Glutamatergic neuron (in vitro differentiated cells): ENCODE results near the gene RPS23. TPM values are rescaled to one million over a fixed set of nuclear protein-coding genes. Genes with fewer than 3 reads are reported as not detected.

Experiments used
- DNase-seq: peaks from one replicate; pipeline ENCODE4 v3.0.0; 2022
- H3K27ac Mint-ChIP-seq: one replicate; pipeline ENCODE4 v1.8.0; 2020; ENCODE audit warnings: mild to moderate bottlenecking, mixed read lengths, inconsistent platforms; ENCODE audit not compliant: unreplicated experiment
- H3K27me3 Mint-ChIP-seq: one replicate; pipeline ENCODE4 v1.8.0; 2020; ENCODE audit warnings: mild to moderate bottlenecking, moderate library complexity, mixed read lengths, inconsistent platforms; ENCODE audit not compliant: unreplicated experiment
- H3K36me3 Mint-ChIP-seq: one replicate; pipeline ENCODE4 v1.8.0; 2020; ENCODE audit warnings: mild to moderate bottlenecking, mixed read lengths, inconsistent platforms; ENCODE audit not compliant: unreplicated experiment
- H3K4me1 Mint-ChIP-seq: one replicate; pipeline ENCODE4 v1.8.0; 2020; ENCODE audit warnings: mild to moderate bottlenecking, low read depth, mixed read lengths, inconsistent platforms; ENCODE audit not compliant: unreplicated experiment
- H3K4me3 Mint-ChIP-seq: one replicate; pipeline ENCODE4 v1.8.0; 2020; ENCODE audit warnings: mild to moderate bottlenecking, mixed read lengths, inconsistent platforms; ENCODE audit not compliant: unreplicated experiment
- H3K9me3 Mint-ChIP-seq: one replicate; pipeline ENCODE4 v1.8.0; 2020; ENCODE audit warnings: mild to moderate bottlenecking, moderate library complexity, mixed read lengths, inconsistent platforms; ENCODE audit not compliant: unreplicated experiment
- total RNA-seq: library from RNA; stranded (reverse); fragmentation: NEBNext Ultra II Directional; extraction: Animal tissue kit (Norgen Biotek cat#: 25700); gene quantifications from one replicate; pipeline ENCODE4 v1.2.1, GENCODE V29; 2021; ENCODE audit not compliant: unreplicated experiment
- TF ChIP-seq, protein P1 (sequence below): fragments of 200-600 bp; sonication (generic); IDR thresholded peaks from one replicate; pipeline ENCODE4 v1.5.0; 2021; ENCODE audit not compliant: partially characterized antibody, unreplicated experiment

RPS23 gene
- total RNA-seq, 1 donor from 2014 or later: 1,149 TPM

DNA sequence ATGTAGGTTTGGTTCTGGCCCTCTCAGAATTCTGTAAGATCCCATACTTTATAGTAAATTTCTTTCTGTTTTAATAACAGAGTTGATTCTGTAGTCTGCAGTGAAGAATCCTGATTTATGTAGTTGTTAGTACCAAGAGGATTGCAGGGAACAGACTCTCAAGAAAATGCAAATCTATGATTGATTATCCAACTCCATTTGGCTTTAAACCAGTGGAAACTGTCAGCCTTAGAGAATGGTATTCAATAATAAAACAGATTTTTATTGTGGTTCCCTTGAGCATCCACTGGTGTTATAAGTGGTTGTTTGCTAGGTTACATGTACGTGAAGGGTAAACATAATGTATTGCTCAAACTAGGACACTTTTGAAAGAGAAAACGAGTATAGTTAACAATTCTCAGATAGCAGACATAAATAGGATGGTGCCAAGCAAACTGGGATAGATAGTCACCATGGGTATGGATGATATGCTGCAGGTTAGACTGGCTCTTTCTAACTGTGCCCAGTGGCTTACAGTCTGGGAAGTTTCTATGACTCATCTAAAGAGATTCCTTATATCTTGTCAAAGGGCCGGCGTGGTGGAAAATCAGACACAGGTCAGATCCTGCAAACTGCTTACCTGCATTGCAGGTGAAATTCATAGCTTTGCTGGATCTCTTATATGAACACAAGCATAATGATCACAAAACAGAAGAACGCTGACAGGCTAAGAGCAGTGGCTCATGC is 41.7 kb upstream of the RPS23 start:
- Mint-ChIP-seq H3K27me3 (no peaks in the 10 kb centered on the region), H3K9me3 (no peaks in the 10 kb centered on the region), H3K4me3 (no peak overlapping the region), H3K4me1 (no peaks in the 10 kb centered on the region), H3K27ac (no peak overlapping the region), H3K36me3 (peaks cover 7% of the 10 kb centered on the region)
- no peak for DNase-seq
- TF ChIP-seq, protein P1, sequence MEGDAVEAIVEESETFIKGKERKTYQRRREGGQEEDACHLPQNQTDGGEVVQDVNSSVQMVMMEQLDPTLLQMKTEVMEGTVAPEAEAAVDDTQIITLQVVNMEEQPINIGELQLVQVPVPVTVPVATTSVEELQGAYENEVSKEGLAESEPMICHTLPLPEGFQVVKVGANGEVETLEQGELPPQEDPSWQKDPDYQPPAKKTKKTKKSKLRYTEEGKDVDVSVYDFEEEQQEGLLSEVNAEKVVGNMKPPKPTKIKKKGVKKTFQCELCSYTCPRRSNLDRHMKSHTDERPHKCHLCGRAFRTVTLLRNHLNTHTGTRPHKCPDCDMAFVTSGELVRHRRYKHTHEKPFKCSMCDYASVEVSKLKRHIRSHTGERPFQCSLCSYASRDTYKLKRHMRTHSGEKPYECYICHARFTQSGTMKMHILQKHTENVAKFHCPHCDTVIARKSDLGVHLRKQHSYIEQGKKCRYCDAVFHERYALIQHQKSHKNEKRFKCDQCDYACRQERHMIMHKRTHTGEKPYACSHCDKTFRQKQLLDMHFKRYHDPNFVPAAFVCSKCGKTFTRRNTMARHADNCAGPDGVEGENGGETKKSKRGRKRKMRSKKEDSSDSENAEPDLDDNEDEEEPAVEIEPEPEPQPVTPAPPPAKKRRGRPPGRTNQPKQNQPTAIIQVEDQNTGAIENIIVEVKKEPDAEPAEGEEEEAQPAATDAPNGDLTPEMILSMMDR: no peak

DNA sequence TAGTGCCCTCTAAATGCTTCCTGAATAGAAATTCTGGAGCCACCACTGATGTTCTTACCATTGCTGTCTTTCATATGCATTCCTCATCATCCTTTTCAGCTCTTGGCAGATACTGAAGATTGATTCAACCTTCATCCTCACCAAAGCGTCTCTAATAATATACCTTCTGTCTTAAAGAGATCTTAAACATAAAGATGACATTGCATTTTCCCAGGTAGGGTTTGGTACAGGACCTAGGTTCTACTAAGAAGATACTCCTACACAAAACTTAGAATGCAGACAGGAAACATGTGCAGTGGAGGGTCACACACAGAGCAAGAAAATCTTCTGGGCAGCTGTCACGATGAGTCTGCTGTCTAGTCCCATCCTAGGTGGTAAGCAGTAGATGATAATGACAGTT is 41.0 kb upstream of the RPS23 start:
- Mint-ChIP-seq H3K36me3 (peaks cover 7% of the 10 kb centered on the region), H3K4me1 (no peaks in the 10 kb centered on the region), H3K4me3 (no peak overlapping the region), H3K27ac (no peak overlapping the region), H3K27me3 (no peaks in the 10 kb centered on the region), H3K9me3 (no peaks in the 10 kb centered on the region)
- TF ChIP-seq, protein P1: no peak
- no peak for DNase-seq

GRCh38 chr5:82314964-82315758 is 37.0 kb upstream of the RPS23 start:
- H3K4me1 Mint-ChIP-seq: no peaks in the 10 kb centered on the region
- H3K4me3 Mint-ChIP-seq: no peak overlapping the region
- DNase-seq: no peak
- no peak overlapping the region for H3K27ac Mint-ChIP-seq
- H3K36me3 Mint-ChIP-seq: no peaks in the 10 kb centered on the region
- H3K27me3 Mint-ChIP-seq: no peaks in the 10 kb centered on the region
- H3K9me3 Mint-ChIP-seq: no peaks in the 10 kb centered on the region
- TF ChIP-seq, protein P1: no peak

DNA sequence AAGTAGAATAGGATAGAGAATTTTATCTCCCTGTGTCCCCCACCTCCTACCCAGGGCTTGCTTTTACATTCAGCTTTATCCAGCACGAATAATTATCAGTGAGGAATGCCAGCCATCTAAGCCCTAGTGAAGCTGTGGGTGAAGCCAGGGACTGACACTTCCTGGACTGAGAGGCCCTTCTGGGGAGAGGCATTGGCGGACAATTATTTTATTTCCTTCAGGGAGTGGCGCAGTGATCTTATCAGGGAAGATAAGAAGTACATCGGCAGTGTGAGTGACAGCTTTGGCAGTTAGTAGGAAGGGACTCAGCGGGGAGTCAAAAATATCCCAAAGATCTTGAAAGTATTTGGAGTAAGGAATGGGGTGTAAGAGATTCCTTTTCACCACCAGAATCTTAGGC is 34.9 kb upstream of the RPS23 start:
- H3K36me3 Mint-ChIP-seq: peaks cover 12% of the 10 kb centered on the region
- H3K9me3 Mint-ChIP-seq: peaks cover 2% of the 10 kb centered on the region
- no peaks in the 10 kb centered on the region for H3K27me3 Mint-ChIP-seq
- H3K4me1 Mint-ChIP-seq: peaks cover 6% of the 10 kb centered on the region
- DNase-seq: no peak
- TF ChIP-seq, protein P1: no peak
- H3K27ac Mint-ChIP-seq: no peak overlapping the region
- no peak overlapping the region for H3K4me3 Mint-ChIP-seq

GRCh38 chr5:82312373-82312856 is 34.3 kb upstream of the RPS23 start:
- TF ChIP-seq, protein P1: peak; percentile 63
- no peaks in the 10 kb centered on the region for H3K27me3 Mint-ChIP-seq
- peak; percentile 81 for DNase-seq
- H3K36me3 Mint-ChIP-seq: peaks cover 12% of the 10 kb centered on the region
- no peak overlapping the region for H3K27ac Mint-ChIP-seq
- no peak overlapping the region for H3K4me3 Mint-ChIP-seq
- peaks cover 2% of the 10 kb centered on the region for H3K9me3 Mint-ChIP-seq
- peaks cover 6% of the 10 kb centered on the region for H3K4me1 Mint-ChIP-seq
